Hematopoietic multipotent progenitor cell treated with erythropoietin and hydrocortisone succinate and interleukin-3 and kit ligand, for 8 days (in vitro differentiated cells): Measurements from ENCODE around the gene NELL1.

Source experiments
- DNase-seq: peaks from one replicate; pipeline ENCODE4 v3.0.0-alpha.2; 2015

Gene NELL1

GRCh38 chr11:20990447-20990846, 321.1 kb downstream of the NELL1 start:
- no peak for DNase-seq

GRCh38 chr11:20991471-20991870, 322.1 kb downstream of the NELL1 start:
- DNase-seq: no peak

DNA sequence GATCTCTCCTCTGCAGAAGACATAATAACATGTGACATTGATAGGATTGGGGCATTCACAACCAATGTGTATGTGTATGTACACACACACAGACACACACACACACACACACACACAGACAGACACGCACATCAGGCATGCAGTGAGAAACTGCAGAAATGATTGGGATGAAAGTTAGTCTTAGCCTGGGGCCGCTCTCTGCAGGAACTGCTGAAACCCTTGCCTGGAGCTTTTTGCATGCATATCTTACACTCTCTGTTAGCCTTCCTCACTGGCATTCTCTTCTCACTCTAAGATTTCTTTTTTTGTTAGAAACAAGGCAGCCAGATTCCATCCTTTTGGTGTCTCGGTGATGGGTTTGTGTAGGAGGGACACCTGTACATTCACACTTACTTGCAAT, 337.9 kb downstream of the NELL1 start:
- DNase-seq: no peak

GRCh38 chr11:21018248-21018647, 348.9 kb downstream of the NELL1 start:
- no peak for DNase-seq

GRCh38 chr11:21026685-21027084, 357.3 kb downstream of the NELL1 start:
- no peak for DNase-seq

- no peak for DNase-seq
Measured at GRCh38 chr11:21037850-21038249, 368.5 kb downstream of the NELL1 start.

DNA sequence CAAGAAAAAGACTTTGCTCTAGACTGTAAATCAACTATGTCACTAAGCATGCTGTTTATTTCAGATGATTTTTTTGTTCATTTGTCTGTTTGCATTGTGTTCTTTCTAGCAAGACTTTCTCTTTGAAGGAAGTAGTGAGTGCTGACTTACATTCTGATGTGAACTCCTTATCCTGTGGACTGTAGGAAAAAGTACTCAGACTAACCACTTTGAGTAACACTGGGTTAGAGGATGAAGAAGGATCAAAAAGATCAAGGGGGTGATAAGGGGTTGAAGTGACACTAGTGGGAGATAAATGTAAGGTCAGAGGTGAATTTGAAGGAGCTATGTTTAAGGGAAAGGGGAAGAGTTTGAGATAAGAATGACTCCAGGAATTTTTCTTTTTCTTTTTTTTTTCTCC, 369.4 kb downstream of the NELL1 start:
- DNase-seq: no peak

DNA sequence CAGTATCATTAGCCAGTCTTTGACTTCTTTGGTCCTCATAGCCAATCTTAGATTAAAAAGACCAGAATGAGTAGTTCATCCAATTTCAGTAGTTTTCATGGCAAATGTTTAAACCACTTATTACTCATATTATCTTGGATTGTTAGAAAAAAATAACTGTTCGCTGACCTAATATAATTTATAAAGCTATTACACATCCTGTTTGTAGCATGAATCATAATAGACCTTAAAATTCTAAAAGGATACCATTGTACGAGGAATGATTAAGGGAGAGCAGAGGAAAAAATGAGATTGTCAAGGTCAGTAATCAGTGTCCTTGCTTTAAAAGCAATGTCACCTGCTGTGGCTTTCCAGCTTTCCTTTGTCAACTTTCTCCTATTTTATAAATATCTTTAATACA, 371.2 kb downstream of the NELL1 start:
- DNase-seq: no peak

GRCh38 chr11:21048626-21049025, 379.2 kb downstream of the NELL1 start:
- no peak for DNase-seq

DNA sequence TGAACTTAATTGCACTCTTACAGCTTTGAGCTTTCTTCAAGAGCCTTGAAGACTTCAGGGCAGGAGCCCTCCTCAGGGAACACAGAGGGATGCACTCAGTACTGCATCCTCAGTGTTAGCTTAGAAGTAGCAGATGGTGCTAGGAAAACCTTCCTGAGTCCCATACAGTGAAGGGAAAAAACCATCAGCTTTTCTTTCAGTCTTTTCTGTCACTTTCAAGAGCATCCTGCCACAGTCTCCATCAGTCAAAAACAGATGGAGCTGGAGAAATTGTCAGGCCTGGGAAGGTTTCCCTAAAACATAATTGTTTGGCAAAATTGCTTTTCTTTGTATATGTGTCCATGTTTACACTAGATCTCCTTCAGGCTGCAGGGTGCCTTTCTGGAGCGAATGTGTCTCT, 384.1 kb downstream of the NELL1 start:
- DNase-seq: no peak

GRCh38 chr11:21056644-21057043, 387.3 kb downstream of the NELL1 start:
- DNase-seq: no peak

- no peak for DNase-seq
Measured at GRCh38 chr11:21059879-21060278, 390.5 kb downstream of the NELL1 start.

DNA sequence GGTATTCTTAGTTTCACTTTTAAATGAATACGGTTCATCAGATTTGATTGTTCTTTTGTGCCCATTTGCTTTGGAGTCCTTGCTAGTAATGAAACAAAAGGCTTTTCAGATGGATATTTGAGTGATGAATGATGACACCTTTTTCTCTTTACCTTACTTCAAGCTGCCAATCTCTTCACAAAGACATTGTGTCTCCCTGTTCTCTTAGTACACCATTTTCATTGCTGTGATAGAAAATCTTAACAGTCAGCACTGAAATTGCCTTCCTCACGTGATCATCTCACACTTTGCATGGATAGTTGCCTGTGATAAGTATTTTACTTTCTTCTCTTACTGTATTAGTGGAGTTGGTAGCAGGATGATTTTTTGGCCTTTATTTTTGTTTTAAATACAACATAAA, 396.6 kb downstream of the NELL1 start:
- DNase-seq: no peak

GRCh38 chr11:21068886-21069285, 399.5 kb downstream of the NELL1 start:
- DNase-seq: no peak

- DNase-seq: no peak
Measured at GRCh38 chr11:21069909-21070308, 400.5 kb downstream of the NELL1 start.

- no peak for DNase-seq
Measured at GRCh38 chr11:21072558-21072957, 403.2 kb downstream of the NELL1 start.

- no peak for DNase-seq
Measured at GRCh38 chr11:21082853-21083252, 413.5 kb downstream of the NELL1 start.

- DNase-seq: no peak
Measured at GRCh38 chr11:21088930-21089329, 419.5 kb downstream of the NELL1 start.

DNA sequence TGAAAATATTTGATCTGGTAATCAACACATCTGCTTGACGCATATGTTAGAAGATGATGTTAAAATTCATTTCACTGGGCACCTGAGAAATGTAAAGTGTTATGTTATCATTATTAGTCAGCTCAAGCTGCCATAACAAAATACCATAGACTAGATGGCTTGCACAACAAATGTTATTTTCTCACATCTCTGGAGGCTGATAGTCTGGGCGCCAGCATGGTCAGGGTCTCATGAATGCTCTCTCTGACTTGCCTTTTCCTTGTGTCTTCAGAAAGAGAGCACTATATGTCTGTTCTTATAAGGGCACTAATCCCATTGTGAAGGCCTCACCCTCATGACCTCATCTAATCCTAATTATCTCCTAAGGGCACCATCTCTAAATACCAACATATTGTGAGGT, 435.3 kb downstream of the NELL1 start:
- DNase-seq: no peak

GRCh38 chr11:21105196-21105917, 436.0 kb downstream of the NELL1 start:
- no peak for DNase-seq

DNA sequence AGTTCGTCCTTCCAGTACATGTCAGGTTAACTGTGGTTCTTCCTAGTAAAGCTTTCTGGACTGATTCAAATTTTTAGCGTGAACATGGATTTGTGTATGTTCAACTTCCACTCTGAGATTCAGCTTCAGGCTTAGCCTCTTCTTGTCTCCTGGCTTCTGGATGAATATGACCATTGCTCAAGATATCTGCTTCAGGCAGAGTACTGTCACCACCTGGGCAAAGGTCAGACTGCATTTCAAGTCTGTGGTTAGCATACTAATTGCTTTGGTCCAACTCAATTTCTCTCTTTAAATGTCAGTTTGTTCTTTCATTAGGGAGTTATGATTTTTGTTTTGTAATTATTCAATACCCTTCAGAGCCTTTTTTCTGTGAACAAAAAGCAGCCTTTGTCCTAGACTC, 440.0 kb downstream of the NELL1 start:
- no peak for DNase-seq

DNA sequence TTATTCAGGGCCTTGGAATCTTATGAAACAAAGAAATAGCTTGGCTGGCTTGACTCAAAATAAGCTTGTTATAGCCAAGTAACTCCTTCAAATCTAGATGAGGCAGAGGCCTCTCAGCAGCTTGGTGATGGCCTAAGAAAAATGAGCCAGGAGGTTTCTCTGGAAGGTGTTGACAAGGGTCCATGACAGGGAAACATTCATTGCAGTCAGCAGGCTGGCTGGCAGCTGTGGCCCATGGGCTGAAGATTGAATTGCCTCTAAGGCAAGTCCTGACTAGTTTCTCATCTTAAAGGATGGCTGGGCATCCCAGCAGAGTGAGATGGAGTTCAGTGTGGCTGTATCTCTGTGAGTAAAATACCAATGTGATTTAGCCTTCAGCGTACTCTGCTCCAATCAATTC, 441.0 kb downstream of the NELL1 start:
- no peak for DNase-seq

DNA sequence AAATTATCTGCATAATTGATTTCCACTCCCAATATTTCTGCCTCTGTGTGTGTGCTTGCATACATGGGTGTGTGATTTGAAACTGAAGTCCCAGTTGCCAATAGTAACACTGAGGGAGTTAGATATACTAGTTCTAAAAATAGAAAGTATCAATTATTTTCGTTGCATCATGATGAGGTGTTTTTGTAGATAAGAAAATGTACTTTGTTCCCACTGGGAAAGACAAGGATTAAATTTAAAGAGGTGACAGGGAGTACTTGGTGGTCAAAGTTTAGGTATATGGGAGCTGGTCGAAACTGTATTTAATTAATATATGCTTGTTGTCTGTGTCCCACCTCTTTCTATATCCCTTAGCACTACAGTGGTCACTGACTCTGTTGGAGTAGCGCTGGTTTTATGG, 444.5 kb downstream of the NELL1 start:
- no peak for DNase-seq

GRCh38 chr11:21116009-21116408, 446.6 kb downstream of the NELL1 start:
- DNase-seq: no peak

DNA sequence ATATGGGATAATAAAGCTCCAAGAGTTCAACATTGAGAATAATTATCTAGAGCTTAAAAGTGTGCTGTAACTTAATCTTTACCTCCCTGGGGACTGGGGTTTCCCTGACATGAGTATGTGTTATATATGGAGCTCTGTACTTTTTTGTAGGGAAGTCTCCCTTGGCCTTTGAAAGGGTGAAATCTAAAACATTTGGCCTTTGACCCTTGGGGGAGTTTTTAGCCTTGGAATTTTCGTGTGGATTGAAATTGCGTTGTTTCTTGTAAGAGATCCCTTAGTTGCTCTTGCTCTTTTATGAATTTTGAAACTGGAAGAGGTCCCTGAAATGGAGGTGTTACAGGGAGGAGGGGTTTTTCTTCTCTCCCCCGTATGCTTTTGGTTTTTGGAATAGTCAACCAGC, 450.0 kb downstream of the NELL1 start:
- no peak for DNase-seq

DNA sequence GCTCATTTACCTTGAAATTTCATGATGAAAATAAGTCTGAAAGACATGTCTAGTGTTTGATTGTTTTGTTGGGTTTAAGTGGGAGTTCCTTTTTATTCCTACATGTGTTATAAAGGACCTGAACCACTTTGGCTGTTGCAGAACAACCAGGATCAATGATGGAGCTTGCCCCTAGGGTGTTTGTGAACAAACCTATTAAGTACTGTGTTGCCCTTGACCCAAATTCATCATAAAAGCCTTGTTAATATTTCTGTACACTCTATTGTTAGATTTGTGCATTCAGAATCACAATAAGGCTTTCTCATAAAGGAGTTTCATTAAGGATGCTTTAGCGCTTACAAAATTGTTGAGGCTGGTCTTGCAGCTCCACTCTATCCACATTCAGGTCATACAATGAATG, 452.6 kb downstream of the NELL1 start:
- DNase-seq: no peak
